ENCODE measurements around the gene FHOD3.

GRCh38 chr18:36737316-36737715 lies 439.8 kb downstream of the FHOD3 start:
- TF ChIP-seq CTCF (IDR thresholded peaks at IDR 0.05) = no peak
- TF ChIP-seq POLR2A (IDR thresholded peaks at IDR 0.05) = no peak
